Endothelial cell of umbilical vein (primary cell): ENCODE measurements around the gene ZNF70. TPM values are rescaled to one million over a fixed set of nuclear protein-coding genes. Genes with fewer than 3 reads are reported as not detected.

Source experiments
- BruUV-seq: library from RNA; stranded (reverse); fragments of 400-500 nt; replicated peaks from 2 replicates; lab custom pipeline; 2021; lab: Mats Ljungman, UMichigan
- CTCF ChIA-PET: fragments of 300-600, 350-600 bp; sonication (Branson Sonifier 250); formaldehyde crosslinking; loops from one replicate; lab custom pipeline; 2021; ENCODE audit warnings: antibody characterized with exemption, inconsistent platforms; lab: Charles Lee
- POLR2A ChIA-PET: fragments of 300-600, 350-600 bp; sonication (Branson Sonifier 250); formaldehyde crosslinking; loops from one replicate; lab custom pipeline; 2021; ENCODE audit warnings: antibody characterized with exemption, inconsistent platforms; lab: Charles Lee
- DNase-seq: peaks from one replicate; pipeline ENCODE4 v3.0.0-alpha.2; 2011; ENCODE audit warnings: low read depth, low spot score
- FAIRE-seq: peaks from 2 replicates; lab custom pipeline; 2011; peaks lifted over from hg19 to GRCh38; lab: Jason Lieb, UNC
- H2AFZ ChIP-seq: 2 replicates; pipeline ENCODE4 v1.6.0; 2012; ENCODE audit warnings: low read depth, low read length, control low read depth, inconsistent platforms
- H3K27ac ChIP-seq: 2 replicates; pipeline ENCODE4 v1.5.1; 2011; ENCODE audit warnings: low read depth, mild to moderate bottlenecking, control low read depth, low read length, moderate library complexity; ENCODE audit not compliant: insufficient read depth
- H3K27me3 ChIP-seq, 2 experiments: 2 replicates each; pipeline versions ENCODE4 v1.6.0 to v1.6.1; 2011; ENCODE audit warnings: low read length in 2 of 2, mixed read lengths in 1 of 2; ENCODE audit not compliant: control insufficient read depth in 2 of 2, insufficient read depth in 2 of 2
- H3K36me3 ChIP-seq, 2 experiments: 2 replicates in 1 of 2; 3 replicates in 1 of 2; pipeline ENCODE4 v1.5.1; 2011; ENCODE audit warnings: low read length in 2 of 2, mild to moderate bottlenecking in 1 of 2, moderate library complexity in 1 of 2; ENCODE audit not compliant: control insufficient read depth in 2 of 2, insufficient read depth in 2 of 2; ENCODE audit errors: extremely low read depth in 1 of 2
- H3K4me1 ChIP-seq: 3 replicates; pipeline ENCODE4 v1.5.1; 2011; ENCODE audit warnings: mild to moderate bottlenecking, low read length; ENCODE audit not compliant: control insufficient read depth, insufficient read depth; ENCODE audit errors: extremely low read depth
- H3K4me2 ChIP-seq: 2 replicates; pipeline ENCODE4 v1.6.1; 2011; ENCODE audit warnings: low read length, control low read depth, mixed read lengths; ENCODE audit not compliant: insufficient read depth
- H3K4me3 ChIP-seq, 3 experiments: fragments of 200-600 bp in 1 of 3; sonication (generic), shearing (Covaris generic) in 1 of 3; replicated peaks in 1 of 3; 2 replicates each; pipeline ENCODE4 v1.5.1; 2011 to 2016; ENCODE audit warnings: control low read depth in 3 of 3, low read length in 3 of 3, mild to moderate bottlenecking in 2 of 3, inconsistent platforms in 1 of 3, low read depth in 1 of 3, moderate library complexity in 1 of 3; ENCODE audit not compliant: insufficient read depth in 1 of 3
- H3K79me2 ChIP-seq: 2 replicates; pipeline ENCODE4 v1.6.0; 2012; ENCODE audit warnings: low read length, inconsistent platforms; ENCODE audit not compliant: control insufficient read depth, insufficient read depth
- H3K9ac ChIP-seq: replicated peaks from 2 replicates; pipeline ENCODE3; 2011; ENCODE audit warnings: low read length, control low read depth; ENCODE audit not compliant: insufficient read depth; ENCODE audit errors: extremely low read depth
- H3K9me1 ChIP-seq: replicated peaks from 3 replicates; pipeline ENCODE4 v1.6.0; 2011; ENCODE audit warnings: mild to moderate bottlenecking, low read length; ENCODE audit not compliant: control insufficient read depth, insufficient read depth; ENCODE audit errors: extremely low read depth
- H3K9me3 ChIP-seq: replicated peaks from 2 replicates; pipeline ENCODE4 v1.5.1; 2012; ENCODE audit warnings: low read length, inconsistent platforms; ENCODE audit not compliant: control insufficient read depth, insufficient read depth
- H4K20me1 ChIP-seq: replicated peaks from 2 replicates; pipeline ENCODE3; 2011; ENCODE audit warnings: mild to moderate bottlenecking, low read length; ENCODE audit not compliant: control insufficient read depth, insufficient read depth; ENCODE audit errors: extremely low read depth
- CTCF ChIP-seq, 2 donors: IDR thresholded peaks; 1 replicate in 1 of 2; 2 replicates in 1 of 2; pipeline ENCODE4 v1.5.1; 2011; ENCODE audit warnings: low read length in 2 of 2, mild to moderate bottlenecking in 2 of 2, moderate library complexity in 2 of 2, control low read depth in 1 of 2, inconsistent platforms in 1 of 2, low read depth in 1 of 2; ENCODE audit not compliant: insufficient read depth in 1 of 2; ENCODE audit errors: extremely low read depth in 1 of 2
- EZH2 ChIP-seq: IDR thresholded peaks from 2 replicates; pipeline ENCODE4 v1.6.1; 2012; ENCODE audit warnings: borderline replicate concordance, low read depth, mild to moderate bottlenecking, moderate library complexity, low read length, inconsistent platforms; ENCODE audit not compliant: severe bottlenecking
- FOS ChIP-seq: IDR thresholded peaks from 2 replicates; pipeline ENCODE4 v1.6.1; 2011; ENCODE audit warnings: mild to moderate bottlenecking, low read length, moderate library complexity, borderline replicate concordance; ENCODE audit not compliant: insufficient read depth
- GATA2 ChIP-seq: IDR thresholded peaks from 2 replicates; pipeline ENCODE4 v1.7.0; 2011; ENCODE audit warnings: low read depth, mild to moderate bottlenecking, moderate library complexity, mixed read lengths, low read length; ENCODE audit not compliant: insufficient read length, insufficient read depth
- JUN ChIP-seq: IDR thresholded peaks from 2 replicates; pipeline ENCODE4 v1.6.1; 2011; ENCODE audit warnings: borderline replicate concordance, low read depth; ENCODE audit not compliant: insufficient read length, insufficient read depth
- MAX ChIP-seq: IDR thresholded peaks from 2 replicates; pipeline ENCODE4 v1.6.1; 2011; ENCODE audit not compliant: insufficient read depth, insufficient read length
- MYC ChIP-seq: IDR thresholded peaks from one replicate; pipeline ENCODE4 v1.6.1; 2011; ENCODE audit warnings: mild to moderate bottlenecking, low read depth, low read length
- POLR2A ChIP-seq: IDR thresholded peaks from 2 replicates; pipeline ENCODE4 v1.6.1; 2012; ENCODE audit warnings: low read depth, mild to moderate bottlenecking, control low read depth, low read length
- POLR2AphosphoS5 ChIP-seq: IDR thresholded peaks from 2 replicates; pipeline ENCODE4 v1.6.1; 2012; ENCODE audit warnings: low read depth, mild to moderate bottlenecking, control low read depth, low read length, moderate library complexity; ENCODE audit not compliant: insufficient read depth
- dilution Hi-C: fragments of 300-500 bp; cut with MboI; formaldehyde crosslinking; loops from one replicate; pipeline ENCODE4 v1.15.0; 2019; ENCODE audit warnings: low sequenced_read_pairs; ENCODE audit not compliant: extremely low pct_ligation_motif_present
- intact Hi-C: fragments of 100-400 bp; cut with micrococcal nuclease; formaldehyde crosslinking; loops from one replicate; pipeline ENCODE4 v1.10.0; 2022
- polyA plus RNA-seq, 4 experiments: library from polyadenylated mRNA; depleted of rRNA in 3 of 4; stranded (reverse) in 3 of 4; unstranded in 1 of 4; fragments of >200 nt; gene quantifications; 2 replicates each; pipeline versions ENCODE4 v1.2.1 to v1.2.3, GENCODE V29; 2011 to 2012; ENCODE audit warnings: missing spikeins in 1 of 4
- total RNA-seq: library from RNA; stranded (reverse); gene quantifications from 2 replicates; pipeline ENCODE4 v1.2.3, GENCODE V29; 2021

The ZNF70 gene
- total and polyA plus RNA-seq, 2 donors (not counting 3 experiments of a cell fraction or from before 2014, with no cell fraction given), result 1.9 to 6.2 TPM

GRCh38 chr22:23774114-23774921 lies 23.4 kb upstream of the ZNF70 start:
- H3K4me3 ChIP-seq, result no peak overlapping the region
- no peaks in the 10 kb centered on the region for H3K9me3 ChIP-seq
- no peak overlapping the region for H2AFZ ChIP-seq
- no peaks in the 10 kb centered on the region for H3K36me3 ChIP-seq
- DNase-seq, result no peak
- H3K4me1 ChIP-seq, result peaks cover 9% of the 10 kb centered on the region
- H4K20me1 ChIP-seq, result no peaks in the 10 kb centered on the region
- CTCF ChIA-PET, result interaction anchor here (1.0 to 3.3 kb wide), 3 partner anchors 9 to 75 kb away, joined by 3 to 27 read pairs (median 3); no protein-coding TSS in a partner anchor
- dilution Hi-C loops, result no loop called here
- POLR2A ChIA-PET, result no interaction called here
- intact Hi-C loops, result no loop called here
- H3K27me3 ChIP-seq, result no peaks in the 10 kb centered on the region
- no peak for FAIRE-seq
- no peaks in the 10 kb centered on the region for H3K79me2 ChIP-seq
- TF ChIP-seq EZH2 (no peak), POLR2A (no peak), GATA2 (no peak), POLR2AphosphoS5 (no peak), JUN (no peak), FOS (no peak), MYC (no peak), MAX (no peak), CTCF (IDR thresholded peaks at IDR 0.05; ENCODE audit: extremely low read depth in 1 of 2, insufficient read depth in 1 of 2, low read depth in 1 of 2, low read length in 2 of 2) (no peak)
- no peaks in the 10 kb centered on the region for H3K9me1 ChIP-seq
- H3K27ac ChIP-seq, result no peak overlapping the region
- H3K4me2 ChIP-seq, result no peak overlapping the region
- no TSS peak for BruUV-seq
- no peak overlapping the region for H3K9ac ChIP-seq
